Stomach (tissue), 9 donors: ENCODE data around the gene PPP2R3A. TPM values are rescaled to one million over a fixed set of nuclear protein-coding genes. Genes with fewer than 3 reads are reported as not detected.

ENCODE experiments used
- DNase-seq, 2 donors: peaks; one replicate each; pipeline versions ENCODE4 v3.0.0 to v3.0.0-alpha.2; 2013 to 2019
- H3K27ac ChIP-seq, 5 donors: fragments of 200-600 bp in 4 of 5; sonication (generic) in 4 of 5; one replicate each; pipeline ENCODE4 v1.5.1; 2013 to 2019; ENCODE audit warnings: mild to moderate bottlenecking in 1 of 5, moderate library complexity in 1 of 5
- H3K27me3 ChIP-seq, 3 donors: fragments of 200-600 bp; sonication (generic); one replicate each; pipeline ENCODE4 v1.5.1; 2017 to 2019; ENCODE audit warnings: mixed run types in 1 of 3
- H3K36me3 ChIP-seq, 4 donors: fragments of 200-600 bp; sonication (generic); 1 replicate in 3 of 4; 2 replicates in 1 of 4; pipeline ENCODE4 v1.5.1; 2016 to 2019
- H3K4me1 ChIP-seq, 4 donors: fragments of 200-600 bp; sonication (generic); one replicate each; pipeline ENCODE4 v1.5.1; 2016 to 2019
- H3K4me3 ChIP-seq, 4 donors: fragments of 200-600 bp; sonication (generic) in 3 of 4; one replicate each; pipeline ENCODE4 v1.5.1; 2016 to 2019; ENCODE audit warnings: mild to moderate bottlenecking in 1 of 4
- H3K9me3 ChIP-seq, 4 donors: fragments of 200-600 bp; sonication (generic); one replicate each; pipeline ENCODE4 v1.5.1; 2016 to 2019
- EP300 ChIP-seq: sonication (generic); formaldehyde crosslinking; IDR thresholded peaks from one replicate; pipeline ENCODE4 v1.6.1; 2017; ENCODE audit warnings: antibody characterized with exemption
- POLR2A ChIP-seq, 4 donors: fragments of 450-650 bp; IDR thresholded peaks; one replicate each; pipeline ENCODE4 v1.6.1; 2016; ENCODE audit warnings: antibody characterized with exemption in 4 of 4, control low read depth in 2 of 4, mild to moderate bottlenecking in 1 of 4, moderate library complexity in 1 of 4
- POLR2AphosphoS5 ChIP-seq, 3 donors: sonication (generic); formaldehyde crosslinking; IDR thresholded peaks; one replicate each; pipeline ENCODE4 v1.6.1; 2016; ENCODE audit warnings: antibody characterized with exemption in 3 of 3
- whole genome bisulfite sequencing, 5 donors: extraction: QIAGEN DNeasy Blood & Tissue Kit in 3 of 5; methylation state at CpG; one replicate each; pipeline versions ENCODE4 v1.1.5 to v1.1.7; 2013 to 2018; 5-methylcytosine and 5-hydroxymethylcytosine counted together
- intact Hi-C: fragments of 100-400 bp; cut with DNase I; formaldehyde crosslinking; loops from one replicate; pipeline ENCODE4 v1.15.1; 2023; ENCODE audit warnings: low total_unique reads
- polyA plus RNA-seq, 3 donors: library from polyadenylated mRNA; stranded (reverse); fragments of 200-250 nt; gene quantifications; one replicate each; pipeline ENCODE4 v1.2.3, GENCODE V29; 2013
- total RNA-seq, 5 donors: library from RNA; depleted of rRNA; stranded (reverse); fragments of >200 nt; gene quantifications; one replicate each; pipeline versions ENCODE4 v1.1.0 to v1.2.3, GENCODE V29; 2014 to 2016
- TF ChIP-seq, protein P1 (sequence below), 7 experiments: fragments of 450-650 bp in 4 of 7; fragments of 200-600 bp in 3 of 7; sonication (generic) in 3 of 7; IDR thresholded peaks; one replicate each; pipeline ENCODE4 v1.5.1; 2016 to 2019; ENCODE audit warnings: antibody characterized with exemption in 7 of 7, control low read depth in 2 of 7, mild to moderate bottlenecking in 1 of 7
- donor health status: healthy with polysubstance abuse.
- donor health status: Bipolar disorder and iron deficiency.
- donor health status: healthy.

PPP2R3A gene
- total and polyA plus RNA-seq, 8 donors: 2.8 to 51.8 (median 19.2) TPM

DNA sequence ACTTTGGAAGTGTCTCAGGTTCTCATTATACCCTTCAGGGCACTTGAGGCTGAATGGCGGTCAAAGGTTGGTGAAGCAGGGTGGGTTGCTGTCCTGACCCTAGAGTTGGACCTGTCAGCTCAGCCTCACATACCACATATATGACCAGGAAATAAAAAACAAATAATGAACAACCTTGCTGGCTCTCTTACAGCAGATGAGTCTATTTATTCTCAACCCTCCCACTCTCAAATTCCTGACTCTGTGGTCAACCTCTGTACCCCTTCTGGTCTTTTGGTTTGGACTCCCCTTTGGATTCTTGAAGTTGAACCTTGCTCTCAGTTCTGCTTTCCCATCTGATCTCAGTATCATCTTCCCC is 16.9 kb downstream of the PPP2R3A start:
- WGBS, 5 donors: 95 to 100% (median 98%) methylated on average over 1 of the region's 1 CpG
- no peaks in the 10 kb centered on the region for H3K9me3 ChIP-seq
- no peaks in the 10 kb centered on the region for H3K27me3 ChIP-seq
- peaks cover 0 to 48% (median 8%) of the 10 kb centered on the region in 4 donors for H3K4me1 ChIP-seq
- TF ChIP-seq EP300 (no peak), POLR2A (IDR thresholded peaks at IDR 0.05) (no peak), POLR2AphosphoS5 (IDR thresholded peaks at IDR 0.05) (no peak)
- TF ChIP-seq, protein P1, sequence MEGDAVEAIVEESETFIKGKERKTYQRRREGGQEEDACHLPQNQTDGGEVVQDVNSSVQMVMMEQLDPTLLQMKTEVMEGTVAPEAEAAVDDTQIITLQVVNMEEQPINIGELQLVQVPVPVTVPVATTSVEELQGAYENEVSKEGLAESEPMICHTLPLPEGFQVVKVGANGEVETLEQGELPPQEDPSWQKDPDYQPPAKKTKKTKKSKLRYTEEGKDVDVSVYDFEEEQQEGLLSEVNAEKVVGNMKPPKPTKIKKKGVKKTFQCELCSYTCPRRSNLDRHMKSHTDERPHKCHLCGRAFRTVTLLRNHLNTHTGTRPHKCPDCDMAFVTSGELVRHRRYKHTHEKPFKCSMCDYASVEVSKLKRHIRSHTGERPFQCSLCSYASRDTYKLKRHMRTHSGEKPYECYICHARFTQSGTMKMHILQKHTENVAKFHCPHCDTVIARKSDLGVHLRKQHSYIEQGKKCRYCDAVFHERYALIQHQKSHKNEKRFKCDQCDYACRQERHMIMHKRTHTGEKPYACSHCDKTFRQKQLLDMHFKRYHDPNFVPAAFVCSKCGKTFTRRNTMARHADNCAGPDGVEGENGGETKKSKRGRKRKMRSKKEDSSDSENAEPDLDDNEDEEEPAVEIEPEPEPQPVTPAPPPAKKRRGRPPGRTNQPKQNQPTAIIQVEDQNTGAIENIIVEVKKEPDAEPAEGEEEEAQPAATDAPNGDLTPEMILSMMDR (IDR thresholded peaks at IDR 0.05): no peak
- no peak overlapping the region for H3K27ac ChIP-seq
- intact Hi-C loops: no loop called here
- no peak for DNase-seq
- H3K4me3 ChIP-seq: no peak overlapping the region
- H3K36me3 ChIP-seq: no peaks in the 10 kb centered on the region

- H3K27ac ChIP-seq: no peak overlapping the region
- TF ChIP-seq EP300: no peak
- TF ChIP-seq POLR2AphosphoS5 (IDR thresholded peaks at IDR 0.05): no peak
- TF ChIP-seq POLR2A (IDR thresholded peaks at IDR 0.05): no peak
- TF ChIP-seq, protein P1 (IDR thresholded peaks at IDR 0.05): no peak
- no peaks in the 10 kb centered on the region for H3K27me3 ChIP-seq
- DNase-seq: no peak
- intact Hi-C loops: no loop called here
- WGBS, 5 donors: 71 to 78% (median 75%) methylated on average over 5 of the region's 5 CpGs
- H3K9me3 ChIP-seq: no peaks in the 10 kb centered on the region
- H3K36me3 ChIP-seq: no peaks in the 10 kb centered on the region
- H3K4me1 ChIP-seq: peaks cover 0 to 48% (median 8%) of the 10 kb centered on the region in 4 donors
- H3K4me3 ChIP-seq: no peak overlapping the region
Observed at GRCh38 chr3:135982922-135983581, 17.5 kb downstream of the PPP2R3A start.

- peaks cover 4 to 41% (median 9%) of the 10 kb centered on the region in 4 donors for H3K4me1 ChIP-seq
- DNase-seq: no peak
- no peak overlapping the region for H3K27ac ChIP-seq
- TF ChIP-seq POLR2A (IDR thresholded peaks at IDR 0.05): no peak
- no peaks in the 10 kb centered on the region for H3K27me3 ChIP-seq
- WGBS, 5 donors: 88 to 95% (median 90%) methylated on average over 2 of the region's 2 CpGs
- no peaks in the 10 kb centered on the region for H3K9me3 ChIP-seq
- intact Hi-C loops: no loop called here
- H3K4me3 ChIP-seq: no peak overlapping the region
- H3K36me3 ChIP-seq: no peaks in the 10 kb centered on the region
Observed at GRCh38 chr3:135987661-135988060, 22.1 kb downstream of the PPP2R3A start.

- Histone ChIP-seq H3K4me3 (no peak overlapping the region), H3K36me3 (no peaks in the 10 kb centered on the region), H3K27ac (no peak overlapping the region), H3K9me3 (no peaks in the 10 kb centered on the region), H3K4me1 (peaks cover 4 to 39% (median 13%) of the 10 kb centered on the region in 4 donors), H3K27me3 (no peaks in the 10 kb centered on the region)
- no peak for DNase-seq
- TF ChIP-seq EP300: no peak
- TF ChIP-seq POLR2A (IDR thresholded peaks at IDR 0.05): no peak
- TF ChIP-seq, protein P1 (IDR thresholded peaks at IDR 0.05): no peak
- TF ChIP-seq POLR2AphosphoS5 (IDR thresholded peaks at IDR 0.05): no peak
- intact Hi-C loops: no loop called here
- 66 to 73% (median 71%) methylated on average over 2 of the region's 2 CpGs for WGBS, 5 donors
Observed at GRCh38 chr3:135989242-135989641, 23.7 kb downstream of the PPP2R3A start.

- 75 to 88% (median 84%) methylated on average over 4 of the region's 4 CpGs for WGBS, 5 donors
- H3K36me3 ChIP-seq: no peaks in the 10 kb centered on the region
- peak overlapping the region in 1 of 5 donors; percentile 15 for H3K27ac ChIP-seq
- TF ChIP-seq EP300 (no peak), POLR2AphosphoS5 (IDR thresholded peaks at IDR 0.05) (no peak), POLR2A (IDR thresholded peaks at IDR 0.05) (no peak)
- TF ChIP-seq, protein P1 (IDR thresholded peaks at IDR 0.05): no peak
- peaks cover 4 to 43% (median 20%) of the 10 kb centered on the region in 4 donors for H3K4me1 ChIP-seq
- no peaks in the 10 kb centered on the region for H3K27me3 ChIP-seq
- intact Hi-C loops: no loop called here
- DNase-seq: no peak
- no peaks in the 10 kb centered on the region for H3K9me3 ChIP-seq
- no peak overlapping the region for H3K4me3 ChIP-seq
Observed at GRCh38 chr3:135990903-135991302, 25.4 kb downstream of the PPP2R3A start.
